ENCODE results near the gene ELMO1. TPM values are rescaled to one million over a fixed set of nuclear protein-coding genes. Genes with fewer than 3 reads are reported as not detected.

The ELMO1 gene
- total and polyA plus RNA-seq, 2 of the 13 experiments (the other 11 are each of a cell fraction or from before 2014, with no cell fraction given): 0.11 to 0.17 TPM

GRCh38 chr7:37382546-37383088 lies 66.0 kb downstream of the ELMO1 start:
- in situ Hi-C loops (cut with HindIII; ENCODE audit: extremely low pct_ligation_motif_present, low pct_unique_long_range_greater_than_20kb): no loop called here
- Histone ChIP-seq H2AFZ (ENCODE audit: low read length) (no peak overlapping the region), H3K27me3 (ENCODE audit: control insufficient read depth in 1 of 2, insufficient read depth in 2 of 2, low read length in 2 of 2) (0 out of 5 replicates have a peak, but pooled peaks cover 0 to 7% of the 10 kb centered on the region in 2 experiments), H3K9ac (ENCODE audit: insufficient read depth, low read depth, low read length) (no peak overlapping the region), H4K20me1 (ENCODE audit: insufficient read depth, low read length) (no peaks in the 10 kb centered on the region), H3K4me3 (replicated peaks in 1 of 3; ENCODE audit: insufficient read depth in 1 of 3, low read depth in 2 of 3, low read length in 3 of 3) (no peak overlapping the region), H3K79me2 (ENCODE audit: insufficient read depth, low read length) (no peaks in the 10 kb centered on the region), H3K36me3 (replicated peaks in 1 of 2; ENCODE audit: control insufficient read depth in 1 of 2, insufficient read depth in 2 of 2, low read length in 2 of 2) (no peaks in the 10 kb centered on the region), H3K4me2 (ENCODE audit: low read depth, low read length) (no peak overlapping the region), H3K9me3 (ENCODE audit: low read length) (no peaks in the 10 kb centered on the region), H3K27ac (ENCODE audit: extremely low read length, insufficient read depth, low read length) (no peak overlapping the region), H3K4me1 (ENCODE audit: insufficient read depth, low read length) (no peaks in the 10 kb centered on the region)
- POLR2A ChIA-PET: no interaction called here
- CTCF ChIA-PET (ENCODE audit: low intra/inter-chr PET ratio, low total read pairs): no interaction called here
- no TSS peak for BruUV-seq (replicated peaks)
- TF ChIP-seq MEIS2 (CRISPR knock-in tag; IDR thresholded peaks at IDR 0.05) (no peak), SATB2 (CRISPR knock-in tag; IDR thresholded peaks at IDR 0.05) (no peak), NFATC3 (CRISPR knock-in tag; IDR thresholded peaks at IDR 0.05) (no peak), TBX3 (IDR thresholded peaks at IDR 0.05; ENCODE audit: borderline replicate concordance) (no peak), HBP1 (CRISPR knock-in tag; IDR thresholded peaks at IDR 0.05; ENCODE audit: low read depth) (no peak), CCDC6 (CRISPR knock-in tag; IDR thresholded peaks at IDR 0.05) (no peak)
- no peak for DNase-seq (ENCODE audit: low spot score)
- WGBS (ENCODE audit: low lambda C conversion rate): 0% methylated on average over 1 of the region's 1 CpG
- no peak for FAIRE-seq
- ATAC-seq: no peak
- intact Hi-C loops (cut with micrococcal nuclease; ENCODE audit: unreplicated experiment): no loop called here

- H3K36me3 ChIP-seq (replicated peaks in 1 of 2; ENCODE audit: control insufficient read depth in 1 of 2, insufficient read depth in 2 of 2, low read length in 2 of 2): no peaks in the 10 kb centered on the region
- ChIA-PET CTCF (ENCODE audit: low intra/inter-chr PET ratio, low total read pairs) (no interaction called here), POLR2A (no interaction called here)
- H3K27me3 ChIP-seq (ENCODE audit: control insufficient read depth in 1 of 2, insufficient read depth in 2 of 2, low read length in 2 of 2): 0 out of 5 replicates have a peak, but pooled peaks cover 0 to under 1% of the 10 kb centered on the region in 2 experiments
- 0 out of 2 replicates have a peak, but pooled peaks cover 5% of the 10 kb centered on the region for H3K9me3 ChIP-seq (ENCODE audit: low read length)
- BruUV-seq (replicated peaks): no TSS peak
- no peaks in the 10 kb centered on the region for H3K4me1 ChIP-seq (ENCODE audit: insufficient read depth, low read length)
- H3K79me2 ChIP-seq (ENCODE audit: insufficient read depth, low read length): no peaks in the 10 kb centered on the region
- in situ Hi-C loops (cut with HindIII; ENCODE audit: extremely low pct_ligation_motif_present, low pct_unique_long_range_greater_than_20kb) (no loop called here), intact Hi-C loops (cut with micrococcal nuclease; ENCODE audit: unreplicated experiment) (no loop called here)
- no peaks in the 10 kb centered on the region for H4K20me1 ChIP-seq (ENCODE audit: insufficient read depth, low read length)
- H2AFZ ChIP-seq (ENCODE audit: low read length): no peak overlapping the region
- DNase-seq (ENCODE audit: low spot score) (no peak), ATAC-seq (no peak), FAIRE-seq (no peak)
- no peak overlapping the region for H3K4me3 ChIP-seq (replicated peaks in 1 of 3; ENCODE audit: insufficient read depth in 1 of 3, low read depth in 2 of 3, low read length in 3 of 3)
- TF ChIP-seq ZNF772 (CRISPR knock-in tag; IDR thresholded peaks at IDR 0.05) (no peak), ZNF142 (CRISPR knock-in tag; IDR thresholded peaks at IDR 0.05) (no peak)
- WGBS (ENCODE audit: low lambda C conversion rate): 21% methylated on average over 4 of the region's 4 CpGs
- no peak overlapping the region for H3K4me2 ChIP-seq (ENCODE audit: low read depth, low read length)
- H3K9ac ChIP-seq (ENCODE audit: insufficient read depth, low read depth, low read length): no peak overlapping the region
- H3K27ac ChIP-seq (ENCODE audit: extremely low read length, insufficient read depth, low read length): no peak overlapping the region
These were observed 67.8 kb downstream of the ELMO1 start for GRCh38 chr7:37380831-37381230.

All from HepG2 (cell line).